GM13977 (cell line): ENCODE results near the gene UROC1.

Experiments used
- DNase-seq: peaks from one replicate; pipeline ENCODE4 v3.0.0; 2012; ENCODE audit warnings: low spot score
- CTCF ChIP-seq: IDR thresholded peaks from 2 replicates; pipeline ENCODE4 v1.5.1; 2012; ENCODE audit warnings: mild to moderate bottlenecking, control low read depth; ENCODE audit not compliant: insufficient read depth; ENCODE audit errors: extremely low read depth, missing control alignments
- in situ Hi-C: fragments of 300-500 bp; cut with MboI; formaldehyde crosslinking; loops from one replicate; pipeline ENCODE4 v1.12.0; 2022; ENCODE audit warnings: low sequenced_read_pairs, low pct_unique_long_range_greater_than_20kb, mixed read lengths, inconsistent platforms; ENCODE audit not compliant: unreplicated experiment

The UROC1 gene

GRCh38 chr3:126521122-126521891 is 3.7 kb upstream of the UROC1 start:
- DNase-seq: no peak
- in situ Hi-C loops: no loop called here
- TF ChIP-seq CTCF: no peak

- no peak for TF ChIP-seq CTCF
- in situ Hi-C loops: no loop called here
- DNase-seq: no peak
These were observed 2.2 kb upstream of the UROC1 start for GRCh38 chr3:126519506-126520455.

GRCh38 chr3:126518779-126519177 is 1.2 kb upstream of the UROC1 start:
- TF ChIP-seq CTCF: no peak
- in situ Hi-C loops: no loop called here
- no peak for DNase-seq

GRCh38 chr3:126517986-126518778 is 609 bp upstream of the UROC1 start:
- TF ChIP-seq CTCF: no peak
- in situ Hi-C loops: no loop called here
- no peak for DNase-seq

GRCh38 chr3:126516936-126517290 is 660 bp downstream of the UROC1 start:
- no peak for TF ChIP-seq CTCF
- in situ Hi-C loops: no loop called here
- DNase-seq: no peak

- TF ChIP-seq CTCF: no peak
- DNase-seq: no peak
- in situ Hi-C loops: no loop called here
These were observed 1.2 kb downstream of the UROC1 start for GRCh38 chr3:126516152-126516935.
